Muscle layer of duodenum (tissue), 2 donors: ENCODE data around the gene HSPB8.
A peak's percentile ranks its signal among the peaks of the same experiment; 100 is the strongest.

Source experiments
- H3K27ac ChIP-seq: one replicate; pipeline ENCODE4 v1.7.0; 2013; ENCODE audit warnings: mild to moderate bottlenecking, low read length
- H3K27me3 ChIP-seq: one replicate; pipeline ENCODE4 v1.7.0; 2013; ENCODE audit warnings: low read depth, mild to moderate bottlenecking, control low read depth, low read length
- H3K36me3 ChIP-seq, 2 donors: one replicate each; pipeline ENCODE4 v1.7.0; 2013; ENCODE audit warnings: low read length in 2 of 2, control low read depth in 1 of 2, mild to moderate bottlenecking in 1 of 2; ENCODE audit not compliant: insufficient read depth in 2 of 2, control insufficient read depth in 1 of 2
- H3K4me1 ChIP-seq, 2 donors: one replicate each; pipeline ENCODE4 v1.7.0; 2013; ENCODE audit warnings: low read length in 2 of 2, mild to moderate bottlenecking in 2 of 2, control low read depth in 1 of 2, moderate library complexity in 1 of 2; ENCODE audit not compliant: insufficient read depth in 2 of 2, control insufficient read depth in 1 of 2
- H3K4me3 ChIP-seq, 2 donors: one replicate each; pipeline ENCODE4 v1.7.0; 2013; ENCODE audit warnings: low read length in 2 of 2, low read depth in 1 of 2, mild to moderate bottlenecking in 1 of 2
- H3K9me3 ChIP-seq, 2 donors: one replicate each; pipeline ENCODE4 v1.7.0; 2013; ENCODE audit warnings: low read length in 2 of 2, control low read depth in 1 of 2, mild to moderate bottlenecking in 1 of 2; ENCODE audit not compliant: control insufficient read depth in 1 of 2
- donor health status: healthy.

Gene HSPB8

DNA sequence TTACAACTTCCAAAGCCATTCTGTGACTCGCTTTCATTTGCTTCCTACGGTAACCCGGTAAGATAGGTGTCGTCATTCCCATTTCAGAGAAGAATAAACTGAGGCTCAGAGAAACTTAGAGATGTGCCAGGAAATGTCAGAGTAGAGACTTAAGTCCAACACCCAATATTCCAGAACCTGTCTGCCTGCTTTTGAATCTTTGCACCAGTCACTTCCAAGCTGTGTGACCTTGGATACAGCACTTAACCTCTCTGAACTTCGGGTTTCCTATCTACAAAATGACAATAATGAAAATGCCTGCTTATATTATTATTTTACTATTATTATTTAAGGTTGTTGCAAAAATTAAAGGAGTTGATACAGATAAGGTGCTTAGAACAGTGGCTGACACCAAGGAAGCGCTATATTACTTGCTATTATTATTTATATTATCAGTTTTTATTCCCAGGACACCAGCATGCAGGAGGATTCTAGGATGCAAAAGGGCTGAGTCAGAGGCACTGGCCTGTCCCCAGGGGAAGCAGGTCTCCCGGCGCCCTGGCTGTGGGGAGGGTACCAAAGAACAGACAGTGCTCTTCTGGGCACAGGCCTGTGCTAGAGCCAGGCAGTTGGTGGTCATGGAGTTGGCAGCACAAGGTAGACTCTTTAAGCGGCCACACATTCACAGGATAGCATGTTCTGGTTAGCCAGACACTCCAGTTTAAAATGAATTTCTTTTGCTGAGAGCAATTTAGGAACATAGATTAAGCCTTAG is 5.4 kb downstream of the HSPB8 start:
- Histone ChIP-seq H3K4me3 (peak overlapping the region; percentile 14 to 47), H3K36me3 (peaks cover 8% of the 10 kb centered on the region in 2 donors), H3K27ac (peak overlapping the region; percentile 48), H3K27me3 (no peaks in the 10 kb centered on the region), H3K9me3 (no peaks in the 10 kb centered on the region), H3K4me1 (peaks cover 0 to 55% of the 10 kb centered on the region in 2 donors)

DNA sequence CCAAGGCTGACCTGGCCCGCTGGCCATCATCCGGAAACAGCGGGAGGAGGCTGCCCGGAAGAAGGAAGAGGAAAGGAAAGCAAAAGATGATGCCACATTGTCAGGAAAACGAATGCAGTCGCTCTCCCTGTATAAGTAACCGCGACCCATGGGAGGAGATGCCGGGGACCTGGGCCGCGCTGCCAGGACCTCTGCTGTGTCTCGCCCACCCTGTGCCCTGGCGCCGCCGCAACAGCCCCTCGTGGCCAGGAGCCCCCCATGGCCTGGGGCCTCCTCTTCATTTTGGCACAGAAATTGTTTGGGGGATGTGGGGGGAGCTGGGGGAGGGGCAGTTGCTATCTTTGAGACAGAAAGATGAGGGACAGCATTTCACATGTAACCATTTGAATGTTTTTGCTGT is 16.5 kb downstream of the HSPB8 start:
- H3K27ac ChIP-seq: no peak overlapping the region
- no peaks in the 10 kb centered on the region for H3K27me3 ChIP-seq
- H3K4me1 ChIP-seq: no peaks in the 10 kb centered on the region
- H3K9me3 ChIP-seq: no peaks in the 10 kb centered on the region
- no peak overlapping the region for H3K4me3 ChIP-seq
- peaks cover 9 to 23% of the 10 kb centered on the region in 2 donors for H3K36me3 ChIP-seq

DNA sequence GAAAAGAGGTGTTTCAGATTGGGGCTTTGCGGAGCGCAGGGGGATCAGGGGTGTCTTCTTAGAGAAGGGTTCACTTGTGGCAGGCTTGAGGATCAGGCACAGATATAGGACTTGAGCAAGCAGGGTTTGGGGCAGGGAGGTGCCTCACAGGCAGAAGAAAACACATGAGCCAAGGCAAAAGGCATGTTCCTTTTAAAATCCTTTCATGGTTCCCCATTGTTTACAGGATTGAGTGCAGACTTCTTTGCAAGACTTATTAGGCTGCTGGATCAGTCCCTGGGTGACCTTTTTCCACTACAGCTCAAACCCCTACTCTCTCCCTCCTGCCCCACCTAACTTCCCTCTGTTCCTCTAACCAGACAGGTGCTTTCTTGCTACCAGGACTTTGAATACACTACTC is 19.7 kb downstream of the HSPB8 start:
- peaks cover 9 to 22% of the 10 kb centered on the region in 2 donors for H3K36me3 ChIP-seq
- no peaks in the 10 kb centered on the region for H3K27me3 ChIP-seq
- no peaks in the 10 kb centered on the region for H3K9me3 ChIP-seq
- no peak overlapping the region for H3K4me3 ChIP-seq
- H3K27ac ChIP-seq: peak overlapping the region; percentile 19
- peaks cover under 1 to 5% of the 10 kb centered on the region in 2 donors for H3K4me1 ChIP-seq

DNA sequence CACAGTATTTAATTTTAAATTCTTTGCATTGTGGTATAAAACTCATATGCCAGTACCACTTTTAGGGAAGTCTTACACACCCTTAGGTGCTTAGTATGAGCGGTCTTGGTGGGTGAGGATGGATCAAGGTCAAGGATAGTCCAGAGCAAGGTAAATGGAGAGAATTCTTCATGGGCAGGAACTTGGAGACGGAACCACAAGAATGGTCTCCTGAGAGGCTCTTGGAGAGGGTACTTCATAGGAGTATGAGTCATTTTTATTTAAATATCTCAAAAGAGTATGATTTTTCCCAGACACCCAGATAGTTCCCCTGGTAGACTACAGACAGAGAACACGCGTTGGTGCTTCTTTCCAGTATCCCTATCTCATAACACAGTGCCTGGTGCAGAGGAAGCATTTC is 21.9 kb downstream of the HSPB8 start:
- Histone ChIP-seq H3K36me3 (peaks cover 0 to 2% of the 10 kb centered on the region in 2 donors), H3K27me3 (no peaks in the 10 kb centered on the region), H3K4me3 (no peak overlapping the region), H3K9me3 (no peaks in the 10 kb centered on the region), H3K27ac (no peak overlapping the region), H3K4me1 (peaks cover 5 to 21% of the 10 kb centered on the region in 2 donors)

DNA sequence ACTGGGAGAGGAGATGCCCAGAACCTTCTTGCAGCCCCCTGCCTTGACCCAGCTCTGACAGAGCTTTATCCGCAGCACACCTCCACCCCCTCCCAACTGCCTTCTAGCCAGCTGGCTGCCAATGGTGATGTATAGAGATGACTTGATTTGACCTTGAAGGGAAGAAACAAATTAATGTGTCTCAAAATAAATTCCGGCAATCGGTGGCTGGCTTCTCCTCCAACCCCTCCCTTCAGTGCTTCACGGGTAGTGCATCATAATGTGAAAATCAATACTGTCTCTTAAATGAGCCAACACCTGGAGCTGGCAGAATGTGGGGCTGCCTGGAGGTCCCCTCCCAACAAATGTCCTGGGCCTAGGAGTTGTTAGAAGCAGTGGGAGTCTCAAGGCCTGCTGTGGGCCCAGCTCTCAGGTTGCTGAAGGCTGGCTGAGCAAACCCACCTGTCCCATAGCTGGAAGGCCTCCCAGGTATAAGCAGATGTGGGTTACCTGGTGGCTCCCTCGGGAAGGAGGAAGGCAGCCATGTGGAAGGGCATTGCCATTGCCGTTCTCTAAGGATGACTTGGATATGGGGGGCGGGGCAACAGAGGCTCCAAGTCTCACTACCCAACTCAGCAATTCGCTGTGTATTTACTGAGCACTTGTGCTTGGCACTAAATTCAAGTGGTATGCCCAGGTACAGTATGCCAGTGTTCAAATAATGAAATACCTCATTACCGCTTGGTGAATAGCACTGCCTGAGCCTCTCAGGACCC is 23.2 kb downstream of the HSPB8 start:
- no peaks in the 10 kb centered on the region for H3K9me3 ChIP-seq
- no peak overlapping the region for H3K27ac ChIP-seq
- no peaks in the 10 kb centered on the region for H3K27me3 ChIP-seq
- no peaks in the 10 kb centered on the region for H3K36me3 ChIP-seq
- H3K4me1 ChIP-seq: peaks cover 5 to 27% of the 10 kb centered on the region in 2 donors
- H3K4me3 ChIP-seq: no peak overlapping the region

DNA sequence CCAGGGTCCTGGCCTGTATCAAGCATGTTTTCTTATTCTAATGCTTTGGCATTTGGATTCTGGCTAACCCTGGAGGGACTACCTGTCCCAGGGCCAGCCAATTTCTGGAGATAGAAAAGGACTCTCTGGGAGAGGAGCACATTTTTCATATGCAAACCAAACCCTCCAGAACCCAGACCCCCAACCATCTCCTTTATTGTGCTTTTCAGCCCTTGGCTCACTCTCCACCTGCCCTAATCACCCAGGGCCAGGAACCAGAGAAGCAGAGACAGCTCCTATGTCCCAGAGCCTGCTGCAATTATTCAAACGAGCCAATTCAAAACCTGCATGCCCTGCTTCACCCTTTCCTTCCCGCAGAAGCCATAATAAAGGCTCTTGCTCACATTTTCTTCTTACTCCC is 23.8 kb downstream of the HSPB8 start:
- H3K4me1 ChIP-seq: peaks cover 8 to 33% of the 10 kb centered on the region in 2 donors
- no peaks in the 10 kb centered on the region for H3K9me3 ChIP-seq
- no peak overlapping the region for H3K27ac ChIP-seq
- H3K36me3 ChIP-seq: no peaks in the 10 kb centered on the region
- H3K27me3 ChIP-seq: no peaks in the 10 kb centered on the region
- H3K4me3 ChIP-seq: no peak overlapping the region

DNA sequence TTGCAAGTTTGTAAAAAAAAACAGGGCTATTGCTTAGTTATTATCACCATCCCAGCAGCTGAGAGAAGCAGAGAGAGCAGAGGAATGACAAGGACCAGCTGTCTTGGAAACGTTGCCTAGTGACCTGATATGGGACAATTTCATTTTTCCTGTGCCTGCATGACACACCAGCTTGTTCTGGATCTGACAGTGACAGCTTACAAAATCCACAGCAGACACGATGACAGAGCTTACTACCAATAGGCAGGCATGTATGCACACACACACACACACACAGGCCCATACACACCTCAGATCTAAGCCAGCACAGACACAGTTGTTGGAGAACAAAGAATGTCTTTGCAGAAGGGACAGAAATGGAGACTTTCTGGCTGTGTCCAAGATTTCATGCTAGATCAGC is 25.4 kb downstream of the HSPB8 start:
- Histone ChIP-seq H3K36me3 (no peaks in the 10 kb centered on the region), H3K4me3 (no peak overlapping the region), H3K27ac (no peak overlapping the region), H3K27me3 (no peaks in the 10 kb centered on the region), H3K9me3 (no peaks in the 10 kb centered on the region), H3K4me1 (peaks cover 14 to 49% of the 10 kb centered on the region in 2 donors)

DNA sequence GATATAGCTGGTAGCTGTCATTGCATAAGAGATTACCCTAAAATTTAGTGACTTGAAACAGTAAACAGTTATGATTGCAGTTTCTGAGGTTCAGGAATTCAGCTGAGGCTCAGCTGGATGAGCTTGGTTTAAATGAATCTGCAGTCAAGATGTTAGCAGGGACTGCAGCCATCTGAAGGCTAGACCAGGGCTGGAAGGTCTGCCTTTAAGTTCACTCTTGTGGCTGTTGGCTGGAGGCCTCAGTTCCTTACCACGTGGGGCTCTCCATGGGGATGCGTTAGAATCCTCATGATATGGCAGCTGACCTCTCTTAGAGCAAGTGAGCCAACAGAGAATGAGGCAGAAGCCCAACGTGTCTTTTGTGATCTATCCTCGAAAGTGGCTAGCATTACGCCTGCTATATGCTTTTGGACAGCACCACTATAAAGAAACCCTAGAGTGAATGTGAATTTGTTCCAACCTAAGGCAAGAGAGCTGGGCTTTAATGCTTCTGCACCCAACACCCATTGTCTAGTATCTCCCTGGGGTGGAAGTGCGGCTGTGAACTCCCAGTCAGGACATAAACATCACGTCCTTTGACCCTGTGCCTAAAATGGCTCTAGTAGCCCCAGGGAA is 26.0 kb downstream of the HSPB8 start:
- Histone ChIP-seq H3K27me3 (no peaks in the 10 kb centered on the region), H3K4me3 (no peak overlapping the region), H3K36me3 (no peaks in the 10 kb centered on the region), H3K9me3 (no peaks in the 10 kb centered on the region), H3K27ac (no peak overlapping the region), H3K4me1 (peaks cover 14 to 51% of the 10 kb centered on the region in 2 donors)

DNA sequence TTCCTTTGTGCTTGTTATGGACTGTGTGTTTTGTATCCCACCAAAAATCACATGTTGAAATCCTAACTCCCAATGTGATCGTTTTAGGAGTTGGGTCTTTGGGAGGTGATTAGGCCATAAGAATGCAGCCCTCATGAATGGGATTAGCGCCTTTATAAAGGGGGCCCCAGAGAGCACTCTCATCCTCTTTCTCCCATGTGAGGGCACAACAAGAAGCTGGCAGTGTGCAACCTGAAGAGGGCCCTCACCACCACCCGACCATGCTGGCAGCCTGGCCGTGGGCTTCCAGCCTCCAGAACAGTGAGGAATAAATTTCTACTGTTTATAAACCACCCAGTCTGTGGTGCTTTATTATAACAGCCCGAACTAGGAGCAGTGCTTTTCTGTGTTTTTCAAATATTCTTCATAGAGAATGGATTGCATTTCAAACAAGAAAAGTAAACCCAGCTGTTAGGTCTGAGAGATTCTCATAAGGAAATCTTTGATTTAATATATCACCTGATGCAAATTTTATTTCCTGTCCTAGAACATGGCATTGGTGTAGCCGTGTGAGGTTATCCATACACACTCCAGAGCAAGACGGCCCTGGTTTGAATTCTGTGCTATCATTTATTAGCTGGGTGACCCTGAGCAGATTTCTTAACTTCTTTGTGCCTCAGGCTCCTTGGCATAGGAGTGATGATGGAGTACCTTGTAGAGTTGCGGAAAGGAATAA is 27.8 kb downstream of the HSPB8 start:
- H3K4me3 ChIP-seq: no peak overlapping the region
- no peaks in the 10 kb centered on the region for H3K36me3 ChIP-seq
- H3K27me3 ChIP-seq: no peaks in the 10 kb centered on the region
- H3K27ac ChIP-seq: peak overlapping the region; percentile 35
- H3K4me1 ChIP-seq: peaks cover 14 to 51% of the 10 kb centered on the region in 2 donors
- no peaks in the 10 kb centered on the region for H3K9me3 ChIP-seq

DNA sequence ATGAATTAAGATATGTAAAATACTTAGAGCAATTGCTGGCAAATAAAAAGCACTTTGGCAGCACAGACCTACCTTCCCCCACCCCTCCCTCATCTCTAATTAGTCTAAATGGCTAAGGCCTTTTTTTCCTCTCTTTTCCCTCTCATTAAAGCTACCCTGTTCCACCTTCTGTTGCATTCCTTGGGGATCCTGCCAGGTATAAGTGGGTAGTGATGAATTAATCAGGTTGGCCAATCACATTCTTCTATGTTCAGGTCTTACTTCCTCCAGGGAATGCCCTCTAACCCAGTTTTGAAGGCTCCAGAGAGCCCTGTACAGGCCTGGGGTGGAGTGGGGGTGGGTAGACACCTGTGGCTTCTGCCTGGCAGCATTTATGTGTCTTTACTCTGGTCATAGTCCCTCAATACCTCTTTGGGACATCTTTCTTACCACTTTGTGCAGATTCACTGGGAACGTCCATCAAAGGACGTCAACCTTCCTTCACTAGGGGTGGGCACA is 28.4 kb downstream of the HSPB8 start:
- Histone ChIP-seq H3K36me3 (no peaks in the 10 kb centered on the region), H3K27ac (peak overlapping the region; percentile 35), H3K27me3 (no peaks in the 10 kb centered on the region), H3K4me1 (peaks cover 14 to 51% of the 10 kb centered on the region in 2 donors), H3K9me3 (no peaks in the 10 kb centered on the region), H3K4me3 (no peak overlapping the region)

DNA sequence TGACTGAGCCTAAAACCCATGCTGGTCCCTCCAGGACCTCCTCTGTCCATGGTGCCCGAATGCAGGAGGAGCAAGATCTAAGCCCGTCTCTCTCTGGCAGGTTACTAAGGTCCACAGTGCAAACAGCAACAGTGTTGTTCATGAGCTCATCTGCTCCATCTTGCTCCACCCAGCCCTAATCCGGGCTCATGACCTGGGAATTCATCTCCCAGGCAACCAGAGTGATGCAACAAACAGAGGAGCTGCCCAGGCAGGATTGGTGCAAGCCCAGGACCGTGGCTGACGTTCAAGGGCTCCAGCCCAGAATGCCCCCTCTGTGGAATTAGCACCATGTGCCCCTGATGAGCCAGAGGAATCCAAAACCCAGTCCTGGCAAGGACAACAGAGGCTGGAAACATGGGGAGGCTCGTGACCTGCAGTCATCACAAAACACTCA is 29.9 kb downstream of the HSPB8 start:
- H3K9me3 ChIP-seq: no peaks in the 10 kb centered on the region
- H3K27me3 ChIP-seq: no peaks in the 10 kb centered on the region
- H3K36me3 ChIP-seq: no peaks in the 10 kb centered on the region
- H3K4me1 ChIP-seq: peaks cover 12 to 44% of the 10 kb centered on the region in 2 donors
- peak overlapping the region; percentile 40 for H3K27ac ChIP-seq
- no peak overlapping the region for H3K4me3 ChIP-seq
